H9 (cell line): ENCODE measurements around the gene GRIK4. TPM values are rescaled to one million over a fixed set of nuclear protein-coding genes. Genes with fewer than 3 reads are reported as not detected.

Experiments
- DNase-seq: peaks from one replicate; pipeline ENCODE4 v3.0.0-alpha.2; 2017
- H2AFZ ChIP-seq: one replicate; pipeline ENCODE4 v1.6.1; 2013; ENCODE audit warnings: mild to moderate bottlenecking, low read length, control low read depth, moderate library complexity
- H2AK5ac ChIP-seq: 2 replicates; pipeline ENCODE4 v1.6.1; 2013; ENCODE audit warnings: low read length, control low read depth, mixed read lengths; ENCODE audit not compliant: insufficient read length
- H2BK120ac ChIP-seq: one replicate; pipeline ENCODE4 v1.6.1; 2013; ENCODE audit warnings: low read depth, mild to moderate bottlenecking, low read length, control low read depth, inconsistent platforms; ENCODE audit not compliant: poor library complexity, severe bottlenecking
- H2BK12ac ChIP-seq: 2 replicates; pipeline ENCODE4 v1.6.1; 2013; ENCODE audit warnings: low read length, control low read depth, mixed read lengths, low read depth; ENCODE audit not compliant: insufficient read length
- H2BK15ac ChIP-seq: 2 replicates; pipeline ENCODE4 v1.6.1; 2013; ENCODE audit warnings: low read depth, low read length, control low read depth
- H2BK20ac ChIP-seq: one replicate; pipeline ENCODE4 v1.6.1; 2013; ENCODE audit warnings: low read depth, mild to moderate bottlenecking, low read length, control low read depth, inconsistent platforms; ENCODE audit not compliant: poor library complexity, severe bottlenecking
- H2BK5ac ChIP-seq: 2 replicates; pipeline ENCODE4 v1.6.1; 2013; ENCODE audit warnings: low read length, control low read depth, mixed read lengths; ENCODE audit not compliant: insufficient read length
- H3K14ac ChIP-seq: 2 replicates; pipeline ENCODE4 v1.6.1; 2013; ENCODE audit warnings: low read length, control low read depth; ENCODE audit not compliant: insufficient read depth
- H3K18ac ChIP-seq: 2 replicates; pipeline ENCODE4 v1.6.1; 2013; ENCODE audit warnings: low read depth, mild to moderate bottlenecking, mixed read lengths, low read length, control low read depth; ENCODE audit not compliant: insufficient read length
- H3K23ac ChIP-seq: 2 replicates; pipeline ENCODE4 v1.6.1; 2013; ENCODE audit warnings: low read length, control low read depth, mixed read lengths, low read depth; ENCODE audit not compliant: insufficient read length
- H3K23me2 ChIP-seq: 2 replicates; pipeline ENCODE4 v1.6.1; 2013; ENCODE audit warnings: low read depth, mild to moderate bottlenecking, mixed read lengths, low read length, control low read depth; ENCODE audit not compliant: insufficient read length, poor library complexity, severe bottlenecking
- H3K27ac ChIP-seq: 2 replicates; pipeline ENCODE4 v1.5.1; 2013; ENCODE audit warnings: low read length, control low read depth, mixed read lengths, low read depth; ENCODE audit not compliant: insufficient read length
- H3K27me3 ChIP-seq: 2 replicates; pipeline ENCODE4 v1.6.1; 2013; ENCODE audit warnings: low read length, control low read depth, inconsistent platforms; ENCODE audit not compliant: insufficient read depth
- H3K4ac ChIP-seq: 2 replicates; pipeline ENCODE4 v1.6.1; 2013; ENCODE audit warnings: low read depth, mild to moderate bottlenecking, control low read depth, inconsistent platforms, low read length, moderate library complexity
- H3K4me1 ChIP-seq: 2 replicates; pipeline ENCODE4 v1.6.1; 2013; ENCODE audit warnings: low read length, control low read depth, inconsistent platforms; ENCODE audit not compliant: insufficient read depth
- H3K4me2 ChIP-seq: 2 replicates; pipeline ENCODE4 v1.6.1; 2013; ENCODE audit warnings: low read length, control low read depth, mixed read lengths; ENCODE audit not compliant: insufficient read length, insufficient read depth
- H3K56ac ChIP-seq: 2 replicates; pipeline ENCODE4 v1.6.1; 2013; ENCODE audit warnings: low read depth, mild to moderate bottlenecking, mixed read lengths, low read length, control low read depth; ENCODE audit not compliant: insufficient read length
- H3K79me1 ChIP-seq: 2 replicates; pipeline ENCODE4 v1.6.1; 2013; ENCODE audit warnings: low read depth, mild to moderate bottlenecking, moderate library complexity, low read length, control low read depth, inconsistent platforms; ENCODE audit not compliant: insufficient read depth, poor library complexity, severe bottlenecking
- H3K79me2 ChIP-seq: 2 replicates; pipeline ENCODE4 v1.6.1; 2013; ENCODE audit warnings: low read length, control low read depth, inconsistent platforms; ENCODE audit not compliant: insufficient read depth
- H3K9ac ChIP-seq: 2 replicates; pipeline ENCODE4 v1.6.1; 2013; ENCODE audit warnings: low read length, control low read depth, mixed read lengths; ENCODE audit not compliant: insufficient read length; ENCODE audit errors: extremely low read depth
- H3K9me3 ChIP-seq: one replicate; pipeline ENCODE4 v1.6.1; 2013; ENCODE audit warnings: low read depth, low read length, inconsistent platforms; ENCODE audit not compliant: control insufficient read depth
- H3T11ph ChIP-seq: one replicate; pipeline ENCODE4 v1.6.1; 2013; ENCODE audit warnings: mild to moderate bottlenecking, low read length, control low read depth, inconsistent platforms
- H4K20me1 ChIP-seq: one replicate; pipeline ENCODE4 v1.6.1; 2013; ENCODE audit not compliant: control insufficient read depth, insufficient read length, insufficient read depth
- H4K5ac ChIP-seq: 2 replicates; pipeline ENCODE4 v1.6.1; 2013; ENCODE audit warnings: low read depth, mild to moderate bottlenecking, mixed read lengths, low read length, control low read depth; ENCODE audit not compliant: insufficient read length
- H4K8ac ChIP-seq: replicated peaks from 2 replicates; pipeline ENCODE4 v1.6.1; 2013; ENCODE audit warnings: low read length, control low read depth, mixed read lengths, low read depth; ENCODE audit not compliant: insufficient read length
- H4K91ac ChIP-seq: 2 replicates; pipeline ENCODE4 v1.6.1; 2013; ENCODE audit warnings: low read depth, mild to moderate bottlenecking, moderate library complexity, mixed read lengths, low read length, control low read depth; ENCODE audit not compliant: insufficient read length
- H3K27ac Mint-ChIP-seq, 3 experiments: 2 replicates in 2 of 3; 3 replicates in 1 of 3; pipeline ENCODE4 v1.8.0; 2020 to 2021; ENCODE audit warnings: mixed read lengths in 3 of 3, mild to moderate bottlenecking in 1 of 3, moderate library complexity in 1 of 3
- H3K27me3 Mint-ChIP-seq: 2 replicates; pipeline ENCODE4 v1.8.0; 2021; ENCODE audit warnings: low read depth, mild to moderate bottlenecking, moderate library complexity, mixed read lengths
- H3K36me3 Mint-ChIP-seq, 3 experiments: 2 replicates in 2 of 3; 3 replicates in 1 of 3; pipeline ENCODE4 v1.8.0; 2020 to 2021; ENCODE audit warnings: low read depth in 3 of 3, mixed read lengths in 3 of 3; ENCODE audit not compliant: insufficient read depth in 1 of 3
- H3K4me1 Mint-ChIP-seq, 2 experiments: 2 replicates each; pipeline ENCODE4 v1.8.0; 2020; ENCODE audit warnings: mixed read lengths in 2 of 2
- H3K4me3 Mint-ChIP-seq, 2 experiments: 2 replicates in 1 of 2; 3 replicates in 1 of 2; pipeline ENCODE4 v1.8.0; 2020 to 2021; ENCODE audit warnings: mild to moderate bottlenecking in 2 of 2, mixed read lengths in 2 of 2, moderate library complexity in 1 of 2
- H3K9me3 Mint-ChIP-seq, 2 experiments: 2 replicates in 1 of 2; 3 replicates in 1 of 2; pipeline ENCODE4 v1.8.0; 2020; ENCODE audit warnings: mild to moderate bottlenecking in 2 of 2, mixed read lengths in 2 of 2, moderate library complexity in 1 of 2
- CTCF ChIP-seq: fragments of 200-600 bp; sonication (generic); conservative IDR thresholded peaks from 3 replicates; pipeline ENCODE4 v1.8.0; 2021; ENCODE audit warnings: antibody characterized with exemption, mild to moderate bottlenecking
- WGBS: extraction: QIAGEN DNeasy Blood & Tissue Kit; methylation state at CpG from one replicate; pipeline ENCODE4 v1.1.7; 2013; ENCODE audit warnings: missing lambda C conversion rate, low lambda C conversion rate, mixed read lengths; ENCODE audit not compliant: insufficient read length; ENCODE audit errors: extremely low coverage; 5-methylcytosine and 5-hydroxymethylcytosine counted together
- total RNA-seq: library from RNA; stranded (reverse); gene quantifications from 2 replicates; pipeline ENCODE4 v1.2.1, GENCODE V29; 2021

Gene GRIK4
- total RNA-seq, 1 experiment from 2014 or later: 2.3 TPM

- Histone ChIP-seq H2BK120ac (no peak overlapping the region), H4K20me1 (no peaks in the 10 kb centered on the region), H4K5ac (no peak overlapping the region), H3K4ac (no peak overlapping the region), H3K4me1 (peaks cover 15% of the 10 kb centered on the region; the same call in 1 of the 2 replicates), H3K18ac (no peak overlapping the region), H3K27me3 (no peaks in the 10 kb centered on the region), H3K14ac (no peak overlapping the region), H4K8ac (no peak overlapping the region), H2BK15ac (no peak overlapping the region), H3K4me2 (no peak overlapping the region), H3K23ac (no peak overlapping the region), H3K9ac (no peak overlapping the region), H2AFZ (no peak overlapping the region), H2BK5ac (no peak overlapping the region), H2BK20ac (no peak overlapping the region), H4K91ac (no peak overlapping the region), H3K56ac (no peak overlapping the region), H3K23me2 (no peaks in the 10 kb centered on the region), H3K9me3 (no peaks in the 10 kb centered on the region), H3K27ac (no peak overlapping the region), H3K79me1 (no peaks in the 10 kb centered on the region), H3K79me2 (no peaks in the 10 kb centered on the region), H2BK12ac (no peak overlapping the region), H2AK5ac (no peak overlapping the region), H3T11ph (no peak overlapping the region)
- Mint-ChIP-seq H3K36me3 (no peaks in the 10 kb centered on the region; a peak in 1 of 7 replicates), H3K4me1 (peaks cover 45 to 62% of the 10 kb centered on the region in 2 experiments), H3K9me3 (no peaks in the 10 kb centered on the region; a peak in 1 of 5 replicates), H3K27ac (no peak overlapping the region), H3K27me3 (peaks cover 17% of the 10 kb centered on the region), H3K4me3 (no peak overlapping the region)
- peak; percentile 50 for DNase-seq
- no CpG with 5 or more reads among the region's 4 CpGs for WGBS
- no peak for TF ChIP-seq CTCF
Measured at GRCh38 chr11:120608760-120609211, 97.2 kb downstream of the GRIK4 start.
